Left ventricle myocardium inferior (tissue), 1 donor: ENCODE results near the gene MED16. TPM values are rescaled to one million over a fixed set of nuclear protein-coding genes. Genes with fewer than 3 reads are reported as not detected.
"Not testable (repeated sequence)": the region's sequence is repeated elsewhere in the genome, so short reads cannot be mapped to it uniquely, and the experiment has no call there.

ENCODE experiments used
- DNase-seq: peaks from one replicate; pipeline ENCODE4 v3.0.0-alpha.2; 2020
- H3K27ac ChIP-seq: fragments of 200-600 bp; replicated peaks from 2 replicates; pipeline ENCODE4 v1.8.0; 2021
- H3K27me3 ChIP-seq: fragments of 200-600 bp; 2 replicates; pipeline ENCODE4 v1.8.0; 2021; ENCODE audit warnings: low read depth
- H3K36me3 ChIP-seq: fragments of 200-600 bp; 2 replicates; pipeline ENCODE4 v1.8.0; 2021
- H3K4me1 ChIP-seq: fragments of 200-600 bp; 2 replicates; pipeline ENCODE4 v1.8.0; 2021
- H3K4me3 ChIP-seq: fragments of 200-600 bp; 2 replicates; pipeline ENCODE4 v1.8.0; 2021; ENCODE audit warnings: mild to moderate bottlenecking, moderate library complexity
- H3K9me3 ChIP-seq: fragments of 200-600 bp; replicated peaks from 2 replicates; pipeline ENCODE4 v1.8.0; 2021
- CTCF ChIP-seq: fragments of 200-600 bp; IDR thresholded peaks from 2 replicates; pipeline ENCODE4 v1.8.0; 2021; ENCODE audit warnings: antibody characterized with exemption, mild to moderate bottlenecking, borderline replicate concordance
- intact Hi-C: fragments of 100-400 bp; cut with micrococcal nuclease; formaldehyde crosslinking; loops from one replicate; pipeline ENCODE4 v1.11.0; 2022
- total RNA-seq: library from RNA; stranded (reverse); fragmentation: NEBNext Ultra II Directional; extraction: Animal tissue kit (Norgen Biotek cat#: 25700); gene quantifications from one replicate; pipeline ENCODE4 v1.2.1, GENCODE V29; 2021
- donor health status: DM: no; HTN: yes; CAD: no; lungs with severe emphysema.

MED16 gene
- total RNA-seq, 1 donor from 2014 or later, result 19.4 TPM

GRCh38 chr19:858284-858683, 34.7 kb downstream of the MED16 start:
- H3K4me1 ChIP-seq, result peaks cover 22% of the 10 kb centered on the region
- no peak for DNase-seq
- intact Hi-C loops, result no loop called here
- no peaks in the 10 kb centered on the region for H3K9me3 ChIP-seq
- TF ChIP-seq CTCF, result no peak
- H3K27me3 ChIP-seq, result peaks cover 73% of the 10 kb centered on the region
- H3K4me3 ChIP-seq, result no peak overlapping the region
- H3K27ac ChIP-seq, result peak overlapping the region; percentile 87
- no peaks in the 10 kb centered on the region for H3K36me3 ChIP-seq

- no peak overlapping the region for H3K4me3 ChIP-seq
- intact Hi-C loops, result no loop called here
- no peak for TF ChIP-seq CTCF
- H3K36me3 ChIP-seq, result no peaks in the 10 kb centered on the region
- no peaks in the 10 kb centered on the region for H3K9me3 ChIP-seq
- H3K4me1 ChIP-seq, result peaks cover 19% of the 10 kb centered on the region
- H3K27me3 ChIP-seq, result peaks cover 79% of the 10 kb centered on the region
- H3K27ac ChIP-seq, result no peak overlapping the region
- no peak for DNase-seq
These were observed 37.3 kb downstream of the MED16 start for GRCh38 chr19:855566-856120.

GRCh38 chr19:855142-855541, 37.8 kb downstream of the MED16 start:
- Histone ChIP-seq H3K4me1 (peaks cover 19% of the 10 kb centered on the region), H3K27me3 (peaks cover 74% of the 10 kb centered on the region), H3K27ac (no peak overlapping the region), H3K36me3 (no peaks in the 10 kb centered on the region), H3K9me3 (no peaks in the 10 kb centered on the region), H3K4me3 (no peak overlapping the region)
- no peak for TF ChIP-seq CTCF
- DNase-seq, result no peak
- intact Hi-C loops, result no loop called here

- no peak overlapping the region for H3K4me3 ChIP-seq
- TF ChIP-seq CTCF, result no peak
- no peaks in the 10 kb centered on the region for H3K36me3 ChIP-seq
- no peaks in the 10 kb centered on the region for H3K9me3 ChIP-seq
- peaks cover 22% of the 10 kb centered on the region for H3K4me1 ChIP-seq
- intact Hi-C loops, result no loop called here
- peaks cover 69% of the 10 kb centered on the region for H3K27me3 ChIP-seq
- no peak overlapping the region for H3K27ac ChIP-seq
- DNase-seq, result no peak
These were observed 38.4 kb downstream of the MED16 start for GRCh38 chr19:854549-854948.

GRCh38 chr19:853614-854220, 39.3 kb downstream of the MED16 start:
- H3K27ac ChIP-seq, H3K9me3 ChIP-seq, H3K4me3 ChIP-seq, intact Hi-C loops, H3K36me3 ChIP-seq, DNase-seq: not testable (repeated sequence)
- Histone ChIP-seq H3K27me3 (peaks cover 62% of the 10 kb centered on the region), H3K4me1 (peaks cover 22% of the 10 kb centered on the region)

- peak overlapping the region; percentile 30 for H3K4me3 ChIP-seq
These were observed 39.9 kb downstream of the MED16 start for GRCh38 chr19:853014-853585.

More at GRCh38 chr19:853014-853585, 39.9 kb downstream of the MED16 start:
- no peaks in the 10 kb centered on the region for H3K36me3 ChIP-seq
- intact Hi-C loops, result no loop called here
- peaks cover 62% of the 10 kb centered on the region for H3K27me3 ChIP-seq
- H3K4me1 ChIP-seq, result peaks cover 25% of the 10 kb centered on the region
- H3K9me3 ChIP-seq, result no peaks in the 10 kb centered on the region
- no peak for TF ChIP-seq CTCF
- no peak overlapping the region for H3K27ac ChIP-seq
- no peak for DNase-seq
